ENCODE results near the gene PTPN4.

- no peak for TF ChIP-seq CTCF (conservative IDR thresholded peaks at IDR 0.05 in 1 of 2, IDR thresholded peaks at IDR 0.05 in 1 of 2; ENCODE audit: low read depth in 1 of 2, low read length in 2 of 2)
- no peak for TF ChIP-seq EZH2 (IDR thresholded peaks at IDR 0.05; ENCODE audit: low read length, missing control alignments)
These were observed 31.3 kb upstream of the PTPN4 start for GRCh38 chr2:119728421-119728820.
